HepG2 (cell line): ENCODE results near the gene PSMB3. TPM values are rescaled to one million over a fixed set of nuclear protein-coding genes. Genes with fewer than 3 reads are reported as not detected.
A peak's percentile ranks its signal among the peaks of the same experiment; 100 is the strongest.

Source experiments
- AGO2 ChIP-seq: fragments of 200-400 bp; formaldehyde crosslinking; optimal IDR thresholded peaks from 2 replicates; pipeline ENCODE3; 2017; ENCODE audit warnings: mild to moderate bottlenecking, low read depth, low read length, moderate library complexity
- AKAP8 ChIP-seq: sonication (generic); formaldehyde crosslinking; IDR thresholded peaks from 2 replicates; pipeline ENCODE4 v1.5.1; 2020; ENCODE audit warnings: mild to moderate bottlenecking, missing genetic modification reagents
- FOXO1 ChIP-seq: sonication (generic); formaldehyde crosslinking; IDR thresholded peaks from 2 replicates; pipeline ENCODE4 v1.4.0; 2020; ENCODE audit warnings: missing genetic modification reagents
- HOXA7 ChIP-seq: sonication (generic); formaldehyde crosslinking; IDR thresholded peaks from 2 replicates; pipeline ENCODE4 v1.8.1; 2022; ENCODE audit warnings: mild to moderate bottlenecking, missing genetic modification reagents, moderate library complexity
- HOXA9 ChIP-seq: sonication (generic); formaldehyde crosslinking; IDR thresholded peaks from 2 replicates; pipeline ENCODE4 v1.8.1; 2022; ENCODE audit warnings: missing genetic modification reagents, mild to moderate bottlenecking, moderate library complexity, borderline replicate concordance
- KDM2A ChIP-seq: sonication (generic); formaldehyde crosslinking; IDR thresholded peaks from 2 replicates; pipeline ENCODE4 v1.4.0; 2020; ENCODE audit warnings: low read depth, missing genetic modification reagents, borderline replicate concordance
- PHF21A ChIP-seq: sonication (generic); formaldehyde crosslinking; IDR thresholded peaks from 2 replicates; pipeline ENCODE4 v1.5.0; 2020; ENCODE audit warnings: mild to moderate bottlenecking, missing genetic modification reagents
- PHF8 ChIP-seq: sonication (generic); formaldehyde crosslinking; IDR thresholded peaks from 2 replicates; pipeline ENCODE4 v1.5.0; 2020; ENCODE audit warnings: missing genetic modification reagents
- RFX1 ChIP-seq: fragments of 450-650 bp; IDR thresholded peaks from 2 replicates; pipeline ENCODE4 v1.6.1; 2017
- ZFP37 ChIP-seq: sonication (generic); formaldehyde crosslinking; IDR thresholded peaks from 2 replicates; pipeline ENCODE4 v1.4.0; 2020; ENCODE audit warnings: missing genetic modification reagents, borderline replicate concordance
- ZFP62 ChIP-seq: sonication (generic); formaldehyde crosslinking; IDR thresholded peaks from 2 replicates; pipeline ENCODE4 v1.4.0; 2020; ENCODE audit warnings: missing genetic modification reagents
- ZNF253 ChIP-seq: sonication (generic); formaldehyde crosslinking; IDR thresholded peaks from 2 replicates; pipeline ENCODE4 v1.8.0; 2022; ENCODE audit warnings: mild to moderate bottlenecking, missing genetic modification reagents, borderline replicate concordance
- ZNF350 ChIP-seq: sonication (generic); formaldehyde crosslinking; IDR thresholded peaks from 2 replicates; pipeline ENCODE4 v1.4.0; 2020; ENCODE audit warnings: mild to moderate bottlenecking, low read depth, missing genetic modification reagents, borderline replicate concordance
- polyA plus RNA-seq, 8 experiments: library from polyadenylated mRNA; depleted of rRNA in 3 of 8; stranded (reverse) in 7 of 8; unstranded in 1 of 8; fragments of >200 nt; fragmentation: Illumina TruSeq in 4 of 8; extraction: Trizol in 4 of 8; gene quantifications; 2 replicates each; pipeline versions ENCODE4 v1.2.1 to v1.2.3, GENCODE V29; 2011 to 2016; ENCODE audit warnings: low read depth in 4 of 8, missing spikeins in 1 of 8, mixed read lengths in 1 of 8; ENCODE audit not compliant: insufficient read depth in 1 of 8
- total RNA-seq, 5 experiments: library from RNA; depleted of rRNA; stranded (reverse); fragments of >200 nt; fragmentation: Illumina TruSeq; extraction: Trizol; gene quantifications; 2 replicates each; pipeline ENCODE4 v1.2.3, GENCODE V29; 2016; ENCODE audit warnings: low read depth in 1 of 5
- TF ChIP-seq, protein P1 (sequence below): sonication (generic); formaldehyde crosslinking; IDR thresholded peaks from 2 replicates; pipeline ENCODE4 v1.4.0; 2020; ENCODE audit warnings: mild to moderate bottlenecking, missing genetic modification reagents, borderline replicate concordance
- TF ChIP-seq, protein P2 (sequence below): sonication (generic); formaldehyde crosslinking; IDR thresholded peaks from 2 replicates; pipeline ENCODE4 v1.9.0; 2021; ENCODE audit warnings: missing genetic modification reagents, mild to moderate bottlenecking, borderline replicate concordance
- TF ChIP-seq, protein P3 (sequence below): sonication (generic); formaldehyde crosslinking; IDR thresholded peaks from 2 replicates; pipeline ENCODE4 v1.4.0; 2020; ENCODE audit warnings: mild to moderate bottlenecking, missing genetic modification reagents
- TF ChIP-seq, protein P4 (sequence below): sonication (generic); formaldehyde crosslinking; IDR thresholded peaks from 2 replicates; pipeline ENCODE4 v1.8.0; 2022; ENCODE audit warnings: mild to moderate bottlenecking, missing genetic modification reagents, borderline replicate concordance
- TF ChIP-seq, protein P5 (sequence below): sonication (generic); formaldehyde crosslinking; IDR thresholded peaks from 2 replicates; pipeline ENCODE4; 2020; ENCODE audit warnings: missing genetic modification reagents, mild to moderate bottlenecking, borderline replicate concordance

PSMB3 gene
- total and polyA plus RNA-seq, 2 of the 13 experiments (the other 11 are each of a cell fraction or from before 2014, with no cell fraction given) = 366 to 517 TPM

DNA sequence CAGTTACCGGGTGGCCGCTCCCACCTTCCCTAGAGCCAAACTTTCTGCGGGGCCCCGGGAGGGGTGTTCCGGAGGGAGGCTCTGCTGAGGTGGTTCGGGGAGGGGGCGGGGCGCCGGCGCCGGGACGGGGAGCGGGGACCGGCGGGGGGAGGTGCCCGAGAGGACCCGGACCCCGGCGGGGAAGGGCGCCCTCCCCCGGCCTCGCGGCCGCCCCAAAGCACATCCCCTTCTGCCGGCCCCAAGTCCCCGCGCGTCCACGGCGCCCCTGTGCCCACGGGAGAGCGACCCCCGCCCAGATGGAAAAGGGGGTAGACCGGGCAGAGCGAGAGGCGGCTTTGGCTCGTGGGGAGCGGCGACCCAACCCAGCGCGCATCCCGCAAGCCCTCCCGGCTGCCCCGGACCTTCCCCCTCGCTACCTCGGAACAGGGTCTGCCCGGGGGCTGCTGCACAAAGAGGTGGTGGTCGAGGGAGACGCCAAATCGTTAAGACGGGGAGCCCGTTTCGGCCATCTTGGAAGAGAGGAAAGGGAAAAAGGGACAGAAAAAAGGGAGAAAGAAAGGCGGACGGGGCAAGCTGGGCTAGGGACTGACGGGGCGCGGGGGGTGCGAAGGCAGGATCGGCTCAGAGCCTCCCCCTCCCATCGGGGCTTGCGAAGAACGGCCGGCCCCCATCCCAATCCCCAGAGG, 4.9 kb upstream of the PSMB3 start (continued):
- TF ChIP-seq, protein P1, sequence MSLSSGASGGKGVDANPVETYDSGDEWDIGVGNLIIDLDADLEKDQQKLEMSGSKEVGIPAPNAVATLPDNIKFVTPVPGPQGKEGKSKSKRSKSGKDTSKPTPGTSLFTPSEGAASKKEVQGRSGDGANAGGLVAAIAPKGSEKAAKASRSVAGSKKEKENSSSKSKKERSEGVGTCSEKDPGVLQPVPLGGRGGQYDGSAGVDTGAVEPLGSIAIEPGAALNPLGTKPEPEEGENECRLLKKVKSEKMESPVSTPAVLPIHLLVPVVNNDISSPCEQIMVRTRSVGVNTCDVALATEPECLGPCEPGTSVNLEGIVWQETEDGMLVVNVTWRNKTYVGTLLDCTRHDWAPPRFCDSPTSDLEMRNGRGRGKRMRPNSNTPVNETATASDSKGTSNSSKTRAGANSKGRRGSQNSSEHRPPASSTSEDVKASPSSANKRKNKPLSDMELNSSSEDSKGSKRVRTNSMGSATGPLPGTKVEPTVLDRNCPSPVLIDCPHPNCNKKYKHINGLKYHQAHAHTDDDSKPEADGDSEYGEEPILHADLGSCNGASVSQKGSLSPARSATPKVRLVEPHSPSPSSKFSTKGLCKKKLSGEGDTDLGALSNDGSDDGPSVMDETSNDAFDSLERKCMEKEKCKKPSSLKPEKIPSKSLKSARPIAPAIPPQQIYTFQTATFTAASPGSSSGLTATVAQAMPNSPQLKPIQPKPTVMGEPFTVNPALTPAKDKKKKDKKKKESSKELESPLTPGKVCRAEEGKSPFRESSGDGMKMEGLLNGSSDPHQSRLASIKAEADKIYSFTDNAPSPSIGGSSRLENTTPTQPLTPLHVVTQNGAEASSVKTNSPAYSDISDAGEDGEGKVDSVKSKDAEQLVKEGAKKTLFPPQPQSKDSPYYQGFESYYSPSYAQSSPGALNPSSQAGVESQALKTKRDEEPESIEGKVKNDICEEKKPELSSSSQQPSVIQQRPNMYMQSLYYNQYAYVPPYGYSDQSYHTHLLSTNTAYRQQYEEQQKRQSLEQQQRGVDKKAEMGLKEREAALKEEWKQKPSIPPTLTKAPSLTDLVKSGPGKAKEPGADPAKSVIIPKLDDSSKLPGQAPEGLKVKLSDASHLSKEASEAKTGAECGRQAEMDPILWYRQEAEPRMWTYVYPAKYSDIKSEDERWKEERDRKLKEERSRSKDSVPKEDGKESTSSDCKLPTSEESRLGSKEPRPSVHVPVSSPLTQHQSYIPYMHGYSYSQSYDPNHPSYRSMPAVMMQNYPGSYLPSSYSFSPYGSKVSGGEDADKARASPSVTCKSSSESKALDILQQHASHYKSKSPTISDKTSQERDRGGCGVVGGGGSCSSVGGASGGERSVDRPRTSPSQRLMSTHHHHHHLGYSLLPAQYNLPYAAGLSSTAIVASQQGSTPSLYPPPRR (CRISPR knock-in tag) = 0 out of 2 replicates have a peak, but pooled peaks have one; percentile 13
- no peak for TF ChIP-seq HOXA7 (CRISPR knock-in tag)
- TF ChIP-seq FOXO1 = peak; percentile 22; the same call in 1 of the 2 replicates
- TF ChIP-seq, protein P2, sequence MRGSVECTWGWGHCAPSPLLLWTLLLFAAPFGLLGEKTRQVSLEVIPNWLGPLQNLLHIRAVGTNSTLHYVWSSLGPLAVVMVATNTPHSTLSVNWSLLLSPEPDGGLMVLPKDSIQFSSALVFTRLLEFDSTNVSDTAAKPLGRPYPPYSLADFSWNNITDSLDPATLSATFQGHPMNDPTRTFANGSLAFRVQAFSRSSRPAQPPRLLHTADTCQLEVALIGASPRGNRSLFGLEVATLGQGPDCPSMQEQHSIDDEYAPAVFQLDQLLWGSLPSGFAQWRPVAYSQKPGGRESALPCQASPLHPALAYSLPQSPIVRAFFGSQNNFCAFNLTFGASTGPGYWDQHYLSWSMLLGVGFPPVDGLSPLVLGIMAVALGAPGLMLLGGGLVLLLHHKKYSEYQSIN (CRISPR knock-in tag) = no peak
- no peak for TF ChIP-seq RFX1
- TF ChIP-seq PHF21A (CRISPR knock-in tag) = no peak
- no peak for TF ChIP-seq ZNF350 (CRISPR knock-in tag)
- peak; percentile 48; the same call in 1 of the 2 replicates for TF ChIP-seq KDM2A (CRISPR knock-in tag)
- TF ChIP-seq, protein P3, sequence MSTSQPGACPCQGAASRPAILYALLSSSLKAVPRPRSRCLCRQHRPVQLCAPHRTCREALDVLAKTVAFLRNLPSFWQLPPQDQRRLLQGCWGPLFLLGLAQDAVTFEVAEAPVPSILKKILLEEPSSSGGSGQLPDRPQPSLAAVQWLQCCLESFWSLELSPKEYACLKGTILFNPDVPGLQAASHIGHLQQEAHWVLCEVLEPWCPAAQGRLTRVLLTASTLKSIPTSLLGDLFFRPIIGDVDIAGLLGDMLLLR (CRISPR knock-in tag) = peak; percentile 50; the same call in 1 of the 2 replicates
- no peak for TF ChIP-seq ZFP62 (CRISPR knock-in tag)
- TF ChIP-seq HOXA9 (CRISPR knock-in tag) = 0 out of 2 replicates have a peak, but pooled peaks have one; percentile 61
- no peak for TF ChIP-seq ZNF253 (CRISPR knock-in tag)
- peak; percentile 80 for TF ChIP-seq AGO2
- no peak for TF ChIP-seq AKAP8 (CRISPR knock-in tag)
- TF ChIP-seq ZFP37 (CRISPR knock-in tag) = no peak
- peak; percentile 56; the same call in 1 of the 2 replicates for TF ChIP-seq PHF8 (CRISPR knock-in tag)
- TF ChIP-seq, protein P4, sequence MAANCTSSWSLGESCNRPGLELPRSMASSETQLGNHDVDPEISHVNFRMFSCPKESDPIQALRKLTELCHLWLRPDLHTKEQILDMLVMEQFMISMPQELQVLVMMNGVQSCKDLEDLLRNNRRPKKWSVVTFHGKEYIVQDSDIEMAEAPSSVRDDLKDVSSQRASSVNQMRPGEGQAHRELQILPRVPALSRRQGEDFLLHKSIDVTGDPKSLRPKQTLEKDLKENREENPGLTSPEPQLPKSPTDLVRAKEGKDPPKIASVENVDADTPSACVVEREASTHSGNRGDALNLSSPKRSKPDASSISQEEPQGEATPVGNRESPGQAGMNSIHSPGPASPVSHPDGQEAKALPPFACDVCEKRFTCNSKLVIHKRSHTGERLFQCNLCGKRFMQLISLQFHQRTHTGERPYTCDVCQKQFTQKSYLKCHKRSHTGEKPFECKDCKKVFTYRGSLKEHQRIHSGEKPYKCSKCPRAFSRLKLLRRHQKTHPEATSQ (CRISPR knock-in tag) = no peak
- TF ChIP-seq, protein P5, sequence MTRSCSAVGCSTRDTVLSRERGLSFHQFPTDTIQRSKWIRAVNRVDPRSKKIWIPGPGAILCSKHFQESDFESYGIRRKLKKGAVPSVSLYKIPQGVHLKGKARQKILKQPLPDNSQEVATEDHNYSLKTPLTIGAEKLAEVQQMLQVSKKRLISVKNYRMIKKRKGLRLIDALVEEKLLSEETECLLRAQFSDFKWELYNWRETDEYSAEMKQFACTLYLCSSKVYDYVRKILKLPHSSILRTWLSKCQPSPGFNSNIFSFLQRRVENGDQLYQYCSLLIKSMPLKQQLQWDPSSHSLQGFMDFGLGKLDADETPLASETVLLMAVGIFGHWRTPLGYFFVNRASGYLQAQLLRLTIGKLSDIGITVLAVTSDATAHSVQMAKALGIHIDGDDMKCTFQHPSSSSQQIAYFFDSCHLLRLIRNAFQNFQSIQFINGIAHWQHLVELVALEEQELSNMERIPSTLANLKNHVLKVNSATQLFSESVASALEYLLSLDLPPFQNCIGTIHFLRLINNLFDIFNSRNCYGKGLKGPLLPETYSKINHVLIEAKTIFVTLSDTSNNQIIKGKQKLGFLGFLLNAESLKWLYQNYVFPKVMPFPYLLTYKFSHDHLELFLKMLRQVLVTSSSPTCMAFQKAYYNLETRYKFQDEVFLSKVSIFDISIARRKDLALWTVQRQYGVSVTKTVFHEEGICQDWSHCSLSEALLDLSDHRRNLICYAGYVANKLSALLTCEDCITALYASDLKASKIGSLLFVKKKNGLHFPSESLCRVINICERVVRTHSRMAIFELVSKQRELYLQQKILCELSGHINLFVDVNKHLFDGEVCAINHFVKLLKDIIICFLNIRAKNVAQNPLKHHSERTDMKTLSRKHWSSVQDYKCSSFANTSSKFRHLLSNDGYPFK (CRISPR knock-in tag) = peak; percentile 93
